ENCODE measurements around the gene GABPB1. TPM values are rescaled to one million over a fixed set of nuclear protein-coding genes. Genes with fewer than 3 reads are reported as not detected.
A peak's percentile ranks its signal among the peaks of the same experiment; 100 is the strongest.

Gene GABPB1
- total and polyA plus RNA-seq, 2 of the 13 experiments (the other 11 are each of a cell fraction or from before 2014, with no cell fraction given): 17.5 to 39.5 TPM

DNA sequence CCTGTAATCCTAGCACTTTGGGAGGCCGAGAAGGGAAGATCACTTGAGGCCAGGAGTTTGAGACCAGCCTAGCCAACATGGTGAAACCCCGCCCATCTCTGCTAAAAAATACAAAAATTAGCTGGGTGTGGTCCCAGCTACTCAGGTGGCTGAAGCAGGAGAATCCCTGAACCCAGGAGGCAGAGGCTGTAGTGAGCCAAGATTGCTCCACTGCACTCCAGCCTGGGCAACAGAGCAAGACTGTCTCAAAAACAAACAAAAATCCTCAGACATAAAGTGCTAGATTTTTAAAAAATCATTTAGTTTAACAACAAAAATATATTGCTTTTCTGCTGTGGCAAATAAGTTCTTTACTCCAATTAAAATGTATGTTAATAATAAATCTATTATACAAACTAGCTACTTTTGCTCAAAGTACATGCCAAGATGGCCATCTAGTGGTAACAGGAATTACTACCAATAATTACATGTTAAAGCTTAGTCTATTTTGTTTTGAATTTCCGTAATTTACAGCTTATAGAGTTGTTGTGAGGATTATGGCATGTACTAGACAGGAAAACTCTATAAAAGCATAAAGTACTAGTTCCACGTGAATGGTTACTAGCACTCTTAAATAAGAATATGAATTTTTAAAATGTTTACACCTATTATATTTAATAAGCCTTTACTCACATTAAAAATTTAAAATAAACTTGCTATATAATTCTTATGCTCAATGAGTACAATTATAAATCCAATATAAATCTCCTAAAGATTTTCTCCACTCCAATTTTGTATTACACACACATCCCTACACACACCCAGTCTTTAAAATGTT lies 39.0 kb downstream of the GABPB1 start:
- FAIRE-seq: peak; percentile 48
- 63% methylated on average over 4 of the region's 4 CpGs for WGBS (ENCODE audit: low lambda C conversion rate)
- H3K27me3 ChIP-seq (ENCODE audit: control insufficient read depth in 1 of 2, insufficient read depth in 2 of 2, low read length in 2 of 2): no peaks in the 10 kb centered on the region
- H3K9me3 ChIP-seq (ENCODE audit: low read length): no peaks in the 10 kb centered on the region
- H2AFZ ChIP-seq (ENCODE audit: low read length): no peak overlapping the region
- H3K36me3 ChIP-seq (replicated peaks in 1 of 2; ENCODE audit: control insufficient read depth in 1 of 2, insufficient read depth in 2 of 2, low read length in 2 of 2): no peaks in the 10 kb centered on the region
- no TSS peak for BruUV-seq (replicated peaks)
- ATAC-seq: peak; percentile 49; the same call in 1 of the 3 replicates
- no peak overlapping the region for H3K4me2 ChIP-seq (ENCODE audit: low read depth, low read length)
- H3K27ac ChIP-seq (ENCODE audit: extremely low read length, insufficient read depth, low read length): no peak overlapping the region
- H3K9ac ChIP-seq (ENCODE audit: insufficient read depth, low read depth, low read length): no peak overlapping the region
- in situ Hi-C loops (cut with HindIII; ENCODE audit: extremely low pct_ligation_motif_present, low pct_unique_long_range_greater_than_20kb): loop anchor here (5.0 to 10.0 kb wide), 2 partner anchors 131 to 169 kb away; partner anchors contain the start of gene SLC27A2
- ChIA-PET CTCF (ENCODE audit: low intra/inter-chr PET ratio, low total read pairs) (interaction anchor here (2.3 to 3.4 kb wide), 2 partner anchors 134 to 168 kb away, joined by 12 to 16 read pairs; partner anchors contain the start of gene SLC27A2), POLR2A (interaction anchor here (0.8 to 1.1 kb wide), 3 partner anchors 38 to 591 kb away, joined by 3 to 8 read pairs (median 3); partner anchors contain the start of gene GABPB1)
- peak; percentile 42 for DNase-seq (ENCODE audit: low spot score)
- no peaks in the 10 kb centered on the region for H3K4me1 ChIP-seq (ENCODE audit: insufficient read depth, low read length)
- H4K20me1 ChIP-seq (ENCODE audit: insufficient read depth, low read length): no peaks in the 10 kb centered on the region
- intact Hi-C loops (cut with micrococcal nuclease; ENCODE audit: unreplicated experiment): loop anchor here (1.0 to 2.0 kb wide), 2 partner anchors 133 to 168 kb away; partner anchors contain the start of gene SLC27A2
- H3K79me2 ChIP-seq (ENCODE audit: insufficient read depth, low read length): peaks cover 4% of the 10 kb centered on the region
- no peak overlapping the region for H3K4me3 ChIP-seq (replicated peaks in 1 of 3; ENCODE audit: insufficient read depth in 1 of 3, low read depth in 2 of 3, low read length in 3 of 3)
- TF ChIP-seq, protein P1, sequence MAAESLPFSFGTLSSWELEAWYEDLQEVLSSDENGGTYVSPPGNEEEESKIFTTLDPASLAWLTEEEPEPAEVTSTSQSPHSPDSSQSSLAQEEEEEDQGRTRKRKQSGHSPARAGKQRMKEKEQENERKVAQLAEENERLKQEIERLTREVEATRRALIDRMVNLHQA (CRISPR knock-in tag; IDR thresholded peaks at IDR 0.05): no peak
- no peak for TF ChIP-seq FOXM1 (CRISPR knock-in tag; IDR thresholded peaks at IDR 0.05)
- no peak for TF ChIP-seq JARID2 (CRISPR knock-in tag; IDR thresholded peaks at IDR 0.05; ENCODE audit: insufficient replicate concordance)
- TF ChIP-seq MAF1 (CRISPR knock-in tag; IDR thresholded peaks at IDR 0.05; ENCODE audit: borderline replicate concordance): no peak
- TF ChIP-seq, protein P2, sequence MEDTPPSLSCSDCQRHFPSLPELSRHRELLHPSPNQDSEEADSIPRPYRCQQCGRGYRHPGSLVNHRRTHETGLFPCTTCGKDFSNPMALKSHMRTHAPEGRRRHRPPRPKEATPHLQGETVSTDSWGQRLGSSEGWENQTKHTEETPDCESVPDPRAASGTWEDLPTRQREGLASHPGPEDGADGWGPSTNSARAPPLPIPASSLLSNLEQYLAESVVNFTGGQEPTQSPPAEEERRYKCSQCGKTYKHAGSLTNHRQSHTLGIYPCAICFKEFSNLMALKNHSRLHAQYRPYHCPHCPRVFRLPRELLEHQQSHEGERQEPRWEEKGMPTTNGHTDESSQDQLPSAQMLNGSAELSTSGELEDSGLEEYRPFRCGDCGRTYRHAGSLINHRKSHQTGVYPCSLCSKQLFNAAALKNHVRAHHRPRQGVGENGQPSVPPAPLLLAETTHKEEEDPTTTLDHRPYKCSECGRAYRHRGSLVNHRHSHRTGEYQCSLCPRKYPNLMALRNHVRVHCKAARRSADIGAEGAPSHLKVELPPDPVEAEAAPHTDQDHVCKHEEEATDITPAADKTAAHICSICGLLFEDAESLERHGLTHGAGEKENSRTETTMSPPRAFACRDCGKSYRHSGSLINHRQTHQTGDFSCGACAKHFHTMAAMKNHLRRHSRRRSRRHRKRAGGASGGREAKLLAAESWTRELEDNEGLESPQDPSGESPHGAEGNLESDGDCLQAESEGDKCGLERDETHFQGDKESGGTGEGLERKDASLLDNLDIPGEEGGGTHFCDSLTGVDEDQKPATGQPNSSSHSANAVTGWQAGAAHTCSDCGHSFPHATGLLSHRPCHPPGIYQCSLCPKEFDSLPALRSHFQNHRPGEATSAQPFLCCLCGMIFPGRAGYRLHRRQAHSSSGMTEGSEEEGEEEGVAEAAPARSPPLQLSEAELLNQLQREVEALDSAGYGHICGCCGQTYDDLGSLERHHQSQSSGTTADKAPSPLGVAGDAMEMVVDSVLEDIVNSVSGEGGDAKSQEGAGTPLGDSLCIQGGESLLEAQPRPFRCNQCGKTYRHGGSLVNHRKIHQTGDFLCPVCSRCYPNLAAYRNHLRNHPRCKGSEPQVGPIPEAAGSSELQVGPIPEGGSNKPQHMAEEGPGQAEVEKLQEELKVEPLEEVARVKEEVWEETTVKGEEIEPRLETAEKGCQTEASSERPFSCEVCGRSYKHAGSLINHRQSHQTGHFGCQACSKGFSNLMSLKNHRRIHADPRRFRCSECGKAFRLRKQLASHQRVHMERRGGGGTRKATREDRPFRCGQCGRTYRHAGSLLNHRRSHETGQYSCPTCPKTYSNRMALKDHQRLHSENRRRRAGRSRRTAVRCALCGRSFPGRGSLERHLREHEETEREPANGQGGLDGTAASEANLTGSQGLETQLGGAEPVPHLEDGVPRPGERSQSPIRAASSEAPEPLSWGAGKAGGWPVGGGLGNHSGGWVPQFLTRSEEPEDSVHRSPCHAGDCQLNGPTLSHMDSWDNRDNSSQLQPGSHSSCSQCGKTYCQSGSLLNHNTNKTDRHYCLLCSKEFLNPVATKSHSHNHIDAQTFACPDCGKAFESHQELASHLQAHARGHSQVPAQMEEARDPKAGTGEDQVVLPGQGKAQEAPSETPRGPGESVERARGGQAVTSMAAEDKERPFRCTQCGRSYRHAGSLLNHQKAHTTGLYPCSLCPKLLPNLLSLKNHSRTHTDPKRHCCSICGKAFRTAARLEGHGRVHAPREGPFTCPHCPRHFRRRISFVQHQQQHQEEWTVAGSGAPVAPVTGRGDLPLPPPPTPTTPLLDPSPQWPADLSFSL (CRISPR knock-in tag; IDR thresholded peaks at IDR 0.05): no peak
- TF ChIP-seq, protein P3, sequence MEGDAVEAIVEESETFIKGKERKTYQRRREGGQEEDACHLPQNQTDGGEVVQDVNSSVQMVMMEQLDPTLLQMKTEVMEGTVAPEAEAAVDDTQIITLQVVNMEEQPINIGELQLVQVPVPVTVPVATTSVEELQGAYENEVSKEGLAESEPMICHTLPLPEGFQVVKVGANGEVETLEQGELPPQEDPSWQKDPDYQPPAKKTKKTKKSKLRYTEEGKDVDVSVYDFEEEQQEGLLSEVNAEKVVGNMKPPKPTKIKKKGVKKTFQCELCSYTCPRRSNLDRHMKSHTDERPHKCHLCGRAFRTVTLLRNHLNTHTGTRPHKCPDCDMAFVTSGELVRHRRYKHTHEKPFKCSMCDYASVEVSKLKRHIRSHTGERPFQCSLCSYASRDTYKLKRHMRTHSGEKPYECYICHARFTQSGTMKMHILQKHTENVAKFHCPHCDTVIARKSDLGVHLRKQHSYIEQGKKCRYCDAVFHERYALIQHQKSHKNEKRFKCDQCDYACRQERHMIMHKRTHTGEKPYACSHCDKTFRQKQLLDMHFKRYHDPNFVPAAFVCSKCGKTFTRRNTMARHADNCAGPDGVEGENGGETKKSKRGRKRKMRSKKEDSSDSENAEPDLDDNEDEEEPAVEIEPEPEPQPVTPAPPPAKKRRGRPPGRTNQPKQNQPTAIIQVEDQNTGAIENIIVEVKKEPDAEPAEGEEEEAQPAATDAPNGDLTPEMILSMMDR (CRISPR knock-in tag; IDR thresholded peaks at IDR 0.05): peak; percentile 64
- TF ChIP-seq, protein P4, sequence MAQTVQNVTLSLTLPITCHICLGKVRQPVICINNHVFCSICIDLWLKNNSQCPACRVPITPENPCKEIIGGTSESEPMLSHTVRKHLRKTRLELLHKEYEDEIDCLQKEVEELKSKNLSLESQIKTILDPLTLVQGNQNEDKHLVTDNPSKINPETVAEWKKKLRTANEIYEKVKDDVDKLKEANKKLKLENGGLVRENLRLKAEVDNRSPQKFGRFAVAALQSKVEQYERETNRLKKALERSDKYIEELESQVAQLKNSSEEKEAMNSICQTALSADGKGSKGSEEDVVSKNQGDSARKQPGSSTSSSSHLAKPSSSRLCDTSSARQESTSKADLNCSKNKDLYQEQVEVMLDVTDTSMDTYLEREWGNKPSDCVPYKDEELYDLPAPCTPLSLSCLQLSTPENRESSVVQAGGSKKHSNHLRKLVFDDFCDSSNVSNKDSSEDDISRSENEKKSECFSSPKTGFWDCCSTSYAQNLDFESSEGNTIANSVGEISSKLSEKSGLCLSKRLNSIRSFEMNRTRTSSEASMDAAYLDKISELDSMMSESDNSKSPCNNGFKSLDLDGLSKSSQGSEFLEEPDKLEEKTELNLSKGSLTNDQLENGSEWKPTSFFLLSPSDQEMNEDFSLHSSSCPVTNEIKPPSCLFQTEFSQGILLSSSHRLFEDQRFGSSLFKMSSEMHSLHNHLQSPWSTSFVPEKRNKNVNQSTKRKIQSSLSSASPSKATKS (CRISPR knock-in tag; IDR thresholded peaks at IDR 0.05): no peak
- TF ChIP-seq, protein P5, sequence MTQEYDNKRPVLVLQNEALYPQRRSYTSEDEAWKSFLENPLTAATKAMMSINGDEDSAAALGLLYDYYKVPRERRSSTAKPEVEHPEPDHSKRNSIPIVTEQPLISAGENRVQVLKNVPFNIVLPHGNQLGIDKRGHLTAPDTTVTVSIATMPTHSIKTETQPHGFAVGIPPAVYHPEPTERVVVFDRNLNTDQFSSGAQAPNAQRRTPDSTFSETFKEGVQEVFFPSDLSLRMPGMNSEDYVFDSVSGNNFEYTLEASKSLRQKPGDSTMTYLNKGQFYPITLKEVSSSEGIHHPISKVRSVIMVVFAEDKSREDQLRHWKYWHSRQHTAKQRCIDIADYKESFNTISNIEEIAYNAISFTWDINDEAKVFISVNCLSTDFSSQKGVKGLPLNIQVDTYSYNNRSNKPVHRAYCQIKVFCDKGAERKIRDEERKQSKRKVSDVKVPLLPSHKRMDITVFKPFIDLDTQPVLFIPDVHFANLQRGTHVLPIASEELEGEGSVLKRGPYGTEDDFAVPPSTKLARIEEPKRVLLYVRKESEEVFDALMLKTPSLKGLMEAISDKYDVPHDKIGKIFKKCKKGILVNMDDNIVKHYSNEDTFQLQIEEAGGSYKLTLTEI (CRISPR knock-in tag; conservative IDR thresholded peaks at IDR 0.05): no peak
- no peak for TF ChIP-seq KLF9 (CRISPR knock-in tag; IDR thresholded peaks at IDR 0.05; ENCODE audit: low read depth)

Data from HepG2 (cell line).